OCI-M2 (cell line): ENCODE results near the gene YOD1.

Source experiments
- DNase-seq: peaks from one replicate; lab custom pipeline; 2025; ENCODE audit not compliant: unreplicated experiment; lab: John Stamatoyannopoulos, UW

YOD1 gene

DNA sequence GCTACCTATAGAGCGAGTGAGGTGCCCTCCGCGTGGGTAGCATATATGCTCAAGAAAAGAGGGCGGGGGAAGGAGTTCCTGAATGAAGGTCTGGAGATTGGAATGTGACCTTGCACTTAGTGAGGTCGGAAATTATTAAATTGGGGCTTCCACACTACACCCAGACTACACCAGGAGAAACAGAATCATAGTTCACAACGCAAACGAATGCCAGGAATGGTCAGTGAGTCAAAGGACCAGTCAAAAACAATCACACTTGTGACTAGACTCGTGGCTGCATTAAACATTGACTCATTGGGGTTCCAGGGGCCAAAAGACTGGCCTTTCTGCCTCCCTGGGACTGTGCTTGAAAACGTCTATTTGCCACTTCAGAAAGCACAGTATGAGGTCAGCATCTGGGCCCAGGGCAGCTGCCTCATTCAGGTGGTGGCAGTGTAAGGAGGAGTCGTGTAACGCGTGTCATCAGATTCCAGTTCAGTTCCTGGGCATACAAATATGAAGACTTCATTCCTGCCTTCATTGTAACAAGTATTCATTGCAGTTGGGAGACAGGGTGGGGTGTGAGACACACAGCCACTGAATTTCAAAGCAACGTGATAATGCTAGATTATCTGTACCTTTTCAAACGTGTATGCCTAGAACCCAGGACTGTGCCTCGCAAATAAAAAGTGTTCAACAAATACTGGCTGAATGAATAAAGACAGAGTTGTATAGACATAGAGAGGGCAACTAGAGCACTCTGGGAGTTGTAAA lies at the start of gene YOD1:
TSS of gene YOD1 (minus strand) at position 18 of the 753 bp plus-strand sequence. CDS start 178 bp downstream, outside the sequence.
- no peak for DNase-seq

DNA sequence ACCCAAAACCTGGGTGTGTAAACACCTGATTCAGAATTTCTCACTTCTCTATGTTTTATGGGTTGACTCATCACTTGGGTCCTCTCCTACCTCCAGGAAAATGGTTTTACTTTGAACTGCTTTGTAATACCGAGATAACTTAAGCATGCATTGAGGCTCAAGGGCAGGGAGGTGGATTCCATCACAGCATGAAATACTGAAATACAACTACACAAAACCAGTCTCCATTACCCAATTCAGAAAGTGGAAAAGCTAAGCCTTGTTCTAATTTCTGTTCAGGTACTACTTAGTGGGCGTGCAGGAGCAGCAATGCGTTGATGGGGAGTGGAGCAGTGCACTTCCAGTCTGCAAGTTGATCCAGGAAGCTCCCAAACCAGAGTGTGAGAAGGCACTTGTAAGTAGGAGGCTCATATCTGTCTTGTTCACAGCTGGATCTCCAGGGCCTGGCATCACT lies 46.9 kb upstream of the YOD1 start:
- DNase-seq, result no peak

DNA sequence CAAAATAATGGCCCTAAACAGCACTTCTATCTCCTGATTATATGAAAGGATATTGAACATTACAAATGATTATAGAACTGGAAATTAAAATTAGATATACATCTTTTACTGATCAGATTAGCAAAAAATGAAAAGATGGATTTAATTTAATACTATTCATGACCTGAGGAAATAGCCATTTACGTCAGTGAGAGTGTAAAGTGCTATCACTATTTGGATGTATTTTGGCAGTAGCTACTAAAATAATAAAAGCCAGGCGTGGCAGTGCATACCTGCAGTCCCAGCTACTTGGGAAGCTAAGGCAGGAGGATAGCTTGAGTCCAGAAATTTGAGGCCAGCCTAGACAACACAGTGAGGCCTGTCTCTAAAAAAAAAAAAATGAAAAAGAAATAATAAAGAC lies 42.9 kb upstream of the YOD1 start:
- DNase-seq, result no peak

DNA sequence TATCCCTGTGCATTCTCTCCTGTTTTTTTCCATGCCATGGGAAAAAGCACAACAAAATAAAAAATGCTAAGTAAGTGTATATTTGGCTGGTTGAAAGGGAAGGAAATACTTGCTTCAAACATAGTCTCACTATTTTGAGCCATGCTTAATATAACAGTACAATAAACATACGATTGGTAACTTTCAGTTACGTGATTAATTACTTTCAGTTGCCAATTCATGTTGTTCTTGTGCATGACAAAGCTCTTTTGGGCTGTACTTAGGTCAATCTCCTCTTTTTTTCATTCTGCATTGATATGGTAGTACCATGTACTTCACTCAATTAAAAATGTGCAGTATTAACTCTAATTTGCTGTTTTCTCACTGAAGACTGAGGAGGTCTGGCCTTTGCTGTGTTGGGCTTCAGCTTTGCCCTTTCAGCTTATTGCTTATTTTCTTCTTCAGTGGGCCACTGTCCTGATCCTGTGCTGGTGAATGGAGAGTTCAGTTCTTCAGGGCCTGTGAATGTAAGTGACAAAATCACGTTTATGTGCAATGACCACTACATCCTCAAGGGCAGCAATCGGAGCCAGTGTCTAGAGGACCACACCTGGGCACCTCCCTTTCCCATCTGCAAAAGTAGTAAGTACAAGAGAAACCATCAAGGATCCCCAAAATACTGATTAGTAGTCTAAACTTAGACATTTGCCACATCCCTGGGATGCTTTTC lies 40.3 kb upstream of the YOD1 start:
- DNase-seq, result no peak

DNA sequence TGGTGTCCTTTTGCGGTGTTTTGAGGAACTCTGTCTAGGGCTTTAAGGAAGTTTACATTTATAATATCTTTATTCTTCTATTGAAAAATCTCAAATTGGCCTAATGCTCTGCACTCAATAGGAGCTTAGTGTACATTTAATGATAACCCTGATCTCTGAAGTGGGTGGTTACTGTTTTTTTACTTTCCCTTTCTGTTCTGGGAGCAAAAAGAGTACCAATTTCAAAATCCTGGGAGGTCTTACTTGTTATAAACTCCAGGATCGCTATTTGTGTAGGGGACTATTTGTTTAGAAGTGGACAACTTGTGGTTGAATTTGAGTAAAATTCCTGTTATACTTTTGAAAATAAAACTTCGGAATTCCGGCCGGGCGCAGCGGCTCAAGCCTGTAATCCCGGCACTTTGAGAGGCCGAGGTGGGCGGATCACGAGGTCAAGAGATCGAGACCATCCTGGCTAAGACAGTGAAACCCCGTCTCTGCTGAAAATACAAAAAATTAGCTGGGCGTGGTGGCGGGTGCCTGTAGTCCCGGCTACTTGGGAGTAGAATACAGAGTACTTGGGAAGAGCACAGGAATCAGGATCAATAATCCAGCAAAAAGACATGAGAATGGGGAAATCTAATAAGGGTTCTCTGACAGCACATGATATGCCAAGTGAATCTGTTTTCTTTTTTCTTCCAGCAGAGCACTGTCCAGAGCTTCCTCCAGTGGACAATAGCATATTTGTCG lies 38.8 kb upstream of the YOD1 start:
- no peak for DNase-seq

DNA sequence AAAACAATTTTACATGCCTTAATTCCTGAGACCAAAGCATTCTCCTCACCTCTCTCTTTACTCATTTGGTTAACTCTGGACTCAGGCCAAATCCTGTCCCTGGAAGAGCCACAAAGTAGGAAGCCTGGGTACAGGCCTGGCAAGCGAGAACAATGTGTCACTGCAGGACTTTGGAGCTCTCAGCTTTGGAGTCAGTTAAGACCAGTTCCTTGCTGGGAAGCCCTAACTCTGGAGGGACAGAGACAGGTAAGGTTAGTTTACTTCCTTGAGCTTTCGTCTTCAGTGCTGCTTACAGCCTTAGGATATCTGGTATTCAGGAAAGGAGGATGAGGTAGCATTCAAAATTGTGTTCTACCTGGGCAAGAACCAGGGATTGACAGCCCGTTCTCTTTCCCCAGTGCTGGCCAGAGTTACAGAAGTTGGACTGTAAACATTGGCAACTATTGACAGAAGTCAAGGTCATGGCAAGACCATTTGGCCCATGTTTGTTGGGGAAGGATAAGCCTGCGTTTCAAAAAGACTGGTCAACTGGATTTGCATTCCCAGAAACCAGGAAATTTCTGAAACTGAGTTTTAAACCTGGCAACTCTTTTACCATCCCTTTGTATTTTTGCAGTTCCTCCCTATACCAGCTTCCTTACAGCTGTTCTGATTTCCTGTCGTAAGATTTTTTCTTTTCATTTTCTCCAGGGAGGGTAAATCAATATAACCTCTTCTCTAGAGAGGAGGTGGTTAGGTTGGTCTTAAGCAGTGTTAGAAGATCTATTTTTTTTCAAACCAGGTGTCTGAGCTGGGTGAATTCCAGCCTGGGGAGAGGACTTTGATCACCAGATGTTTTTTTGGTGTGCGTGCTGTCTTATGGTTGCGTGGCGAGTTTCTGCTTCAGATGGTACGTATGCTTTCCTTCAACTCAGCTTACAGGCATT lies 38.0 kb upstream of the YOD1 start, which contains the start of gene C4BPB:
TSS of gene C4BPB (plus strand) at position 160 of the 926 bp plus-strand sequence. CDS start at position 832, 672 bp downstream.
- no peak for DNase-seq

DNA sequence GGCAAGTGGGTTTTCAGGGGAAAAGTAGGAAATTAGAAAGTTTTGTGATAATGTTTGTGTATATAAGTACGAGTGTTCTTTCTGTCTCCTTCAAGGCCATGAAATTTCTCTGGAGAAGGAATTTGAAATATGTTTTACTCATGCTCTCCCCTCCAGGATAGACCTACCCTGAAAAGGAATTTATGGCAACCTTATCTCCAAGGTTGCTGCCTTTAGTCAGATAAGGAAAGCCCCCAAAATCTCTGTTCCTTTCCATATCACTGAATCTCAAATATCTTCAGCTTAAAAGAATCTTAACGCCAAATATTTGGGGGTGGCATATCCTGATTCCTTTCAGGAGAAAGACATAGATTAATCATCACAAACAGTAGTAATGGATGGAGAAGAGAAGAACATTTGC lies 37.2 kb upstream of the YOD1 start:
- DNase-seq, result no peak

DNA sequence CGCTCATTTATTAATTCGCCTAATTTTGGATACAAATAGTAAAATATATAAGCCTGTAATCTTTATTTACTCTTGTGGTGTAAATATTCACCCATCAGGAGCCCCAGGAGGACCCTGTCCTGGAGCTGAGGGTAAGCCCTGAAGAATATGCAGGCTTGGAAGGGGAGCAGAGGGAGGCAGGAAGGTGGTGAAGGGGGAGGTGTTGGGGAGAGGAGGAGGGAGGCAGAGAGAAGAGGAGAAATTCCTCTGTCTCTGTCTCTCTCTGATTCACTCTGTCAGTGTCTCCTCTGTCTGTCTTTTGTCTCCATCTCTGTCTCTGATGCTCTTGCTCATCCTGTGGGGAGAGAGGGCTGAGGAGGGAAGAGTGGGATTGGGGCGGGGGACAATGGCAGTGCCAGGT lies 34.9 kb upstream of the YOD1 start:
- no peak for DNase-seq

DNA sequence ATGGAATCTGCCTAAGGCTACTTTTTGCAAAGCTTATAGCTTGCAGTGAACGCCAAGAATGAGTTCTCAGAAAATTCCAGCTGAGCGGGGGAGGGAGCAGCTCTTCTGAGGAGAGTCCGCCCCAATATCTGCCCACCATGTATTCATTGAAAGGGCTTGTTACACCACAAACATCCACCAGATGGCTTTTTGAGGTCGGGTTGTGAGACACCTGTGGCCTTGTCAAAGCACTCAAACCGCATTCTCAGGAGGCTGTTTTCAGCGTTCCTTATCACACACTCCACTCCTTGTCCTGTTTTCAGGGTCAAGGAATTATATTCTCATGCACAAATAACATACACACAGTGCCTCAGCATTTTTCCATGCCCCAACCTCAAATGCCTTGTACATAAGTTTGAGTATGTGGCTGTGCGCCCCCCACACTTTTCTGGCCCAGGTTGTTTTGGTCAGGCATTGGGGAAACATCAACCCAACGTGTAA lies 33.7 kb upstream of the YOD1 start:
- no peak for DNase-seq

DNA sequence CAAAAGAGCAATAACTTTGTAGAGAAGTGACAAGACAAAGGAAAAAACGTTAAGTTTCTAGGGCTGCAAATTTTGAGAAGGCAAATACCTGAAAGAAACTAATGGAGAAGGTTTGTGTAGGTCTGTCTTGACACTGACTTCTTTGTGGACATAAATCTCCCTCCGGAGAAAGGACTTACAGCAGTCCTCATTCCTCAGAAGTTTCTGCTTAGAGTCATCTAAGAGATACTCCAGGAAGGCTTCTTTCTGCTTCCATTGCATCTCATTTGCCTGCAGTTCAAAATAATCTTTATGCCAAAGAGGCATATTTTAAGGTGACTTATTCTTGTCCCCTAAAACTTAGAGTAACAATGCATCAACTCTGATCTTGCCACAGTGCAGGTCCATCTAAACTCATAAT lies 33.2 kb upstream of the YOD1 start:
- no peak for DNase-seq

DNA sequence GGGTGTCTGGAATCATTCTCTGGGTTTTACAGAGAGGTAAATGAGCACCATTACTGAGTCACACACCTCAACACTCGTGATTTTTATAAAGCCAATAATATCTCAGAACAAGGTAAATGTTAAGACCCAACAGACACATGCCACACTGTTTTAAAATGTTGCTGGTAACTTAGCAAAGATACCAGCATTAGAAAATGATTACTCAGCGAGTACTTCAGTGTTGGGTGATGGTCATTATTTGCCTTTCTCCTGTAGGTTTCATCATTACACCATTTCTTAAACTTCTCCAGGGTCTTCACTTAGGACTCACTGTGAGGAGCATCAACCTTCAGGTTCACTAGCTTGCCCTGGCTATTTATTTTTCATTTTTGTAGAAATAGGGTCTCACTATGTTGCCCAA lies 30.8 kb upstream of the YOD1 start:
- no peak for DNase-seq

DNA sequence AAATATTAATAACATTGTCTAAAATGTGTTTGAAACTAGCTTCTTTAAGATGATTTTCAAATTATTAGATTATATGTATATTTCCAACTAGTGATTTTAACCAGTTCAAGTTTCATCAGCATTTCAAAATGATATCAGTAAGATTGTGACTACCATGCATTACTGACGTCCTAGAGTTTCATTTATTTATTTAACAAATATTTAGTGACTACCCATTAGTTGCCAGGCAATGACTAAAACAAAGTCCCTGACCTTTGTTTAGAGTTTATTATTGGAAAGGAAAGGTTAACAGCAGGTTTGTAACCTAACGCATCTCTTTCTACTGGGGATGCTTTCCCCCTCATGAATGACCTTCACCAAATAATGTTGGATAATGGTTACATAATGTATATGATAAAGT lies 30.1 kb upstream of the YOD1 start:
- DNase-seq, result no peak

DNA sequence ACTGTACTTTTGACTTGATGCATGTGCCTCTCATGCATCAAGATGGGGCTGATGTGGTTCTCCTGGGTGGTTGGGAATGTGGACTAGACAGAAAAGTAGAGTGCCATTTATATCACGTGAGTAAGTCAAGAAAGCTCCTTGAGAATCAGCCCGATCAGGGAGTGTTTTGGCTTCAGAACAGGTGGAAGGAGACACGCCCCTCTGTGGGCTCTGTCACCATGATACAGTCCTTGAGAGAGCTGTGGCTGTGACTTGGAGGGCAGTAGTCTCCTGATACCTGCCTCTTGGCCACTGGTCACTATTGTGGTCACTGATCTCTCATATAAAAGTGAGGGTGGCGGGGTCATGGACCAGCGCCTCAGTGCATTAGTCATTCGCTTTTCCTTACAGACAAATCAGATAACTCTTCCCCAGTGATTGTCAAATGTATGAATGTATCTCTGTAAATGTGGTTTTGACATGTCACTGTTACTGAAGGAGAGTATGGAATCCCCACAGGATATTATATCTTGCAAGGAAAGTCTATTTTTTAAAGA lies 28.8 kb upstream of the YOD1 start:
- no peak for DNase-seq

DNA sequence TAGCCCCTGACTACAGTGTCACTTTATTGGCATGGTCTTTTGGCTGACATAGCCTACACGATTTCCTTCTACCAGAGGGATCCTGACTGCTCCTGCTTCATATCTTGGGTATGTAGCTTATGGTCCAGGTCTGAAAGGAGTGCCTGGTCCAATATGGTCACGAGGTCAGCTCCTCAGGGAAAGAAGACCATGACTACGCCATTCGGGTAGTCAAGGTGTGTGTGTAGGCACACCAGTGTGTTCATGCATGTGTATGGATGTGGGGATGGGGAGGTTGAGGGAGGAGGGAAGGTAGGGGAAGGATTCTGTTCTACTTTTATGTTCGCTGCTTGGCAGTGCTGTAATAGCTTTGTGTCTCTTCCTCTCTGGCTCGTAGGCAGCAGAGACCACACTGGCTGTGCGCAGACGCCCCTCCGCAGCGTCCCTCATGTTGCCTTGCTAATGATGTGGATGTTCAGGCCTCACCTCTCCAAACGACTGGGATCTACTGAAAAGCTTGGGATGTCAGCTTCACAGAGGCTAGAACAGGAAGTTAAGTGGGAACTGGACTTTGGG lies 27.6 kb upstream of the YOD1 start:
- no peak for DNase-seq

DNA sequence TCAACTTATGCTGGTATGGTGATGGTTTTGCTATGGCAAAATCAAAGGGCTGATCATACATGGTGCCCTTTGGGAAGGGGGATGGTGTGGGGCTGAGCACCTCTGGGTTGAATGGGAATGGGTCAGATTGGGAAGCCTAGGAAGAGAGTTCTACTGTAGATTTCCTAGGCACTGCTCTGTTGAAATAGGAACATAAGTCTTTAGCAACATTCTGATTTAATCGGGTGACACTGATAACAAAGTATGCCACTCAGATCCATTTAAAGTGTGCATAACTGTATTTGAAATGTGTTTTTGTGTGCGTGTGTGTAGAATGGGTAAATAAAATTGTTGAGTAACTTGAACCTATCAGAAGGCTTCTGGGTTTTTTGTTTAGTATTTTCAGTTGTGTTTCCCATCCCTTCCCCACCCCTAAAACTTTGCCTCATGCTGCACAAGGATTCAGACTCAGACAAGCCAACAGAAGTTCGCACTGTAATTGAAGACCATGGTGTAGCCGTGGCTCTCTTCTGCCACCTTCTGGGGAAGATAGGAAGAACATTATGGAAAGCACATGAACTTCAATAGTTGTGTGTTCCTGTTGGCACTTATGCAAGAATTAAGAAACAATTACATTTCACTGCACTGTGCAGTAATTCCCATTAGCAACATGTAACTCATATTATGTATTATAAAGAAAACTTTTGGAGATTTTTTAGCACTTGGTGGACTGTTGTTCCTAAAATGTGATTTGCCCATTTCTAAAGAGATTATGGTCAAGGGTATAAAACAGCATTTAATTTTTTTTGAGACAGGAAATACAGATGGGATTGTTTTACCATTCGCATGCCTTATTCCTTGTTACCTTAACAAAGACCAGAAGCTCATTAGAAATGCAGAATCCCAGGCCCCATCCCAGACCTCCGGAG lies 26.7 kb upstream of the YOD1 start:
- no peak for DNase-seq

DNA sequence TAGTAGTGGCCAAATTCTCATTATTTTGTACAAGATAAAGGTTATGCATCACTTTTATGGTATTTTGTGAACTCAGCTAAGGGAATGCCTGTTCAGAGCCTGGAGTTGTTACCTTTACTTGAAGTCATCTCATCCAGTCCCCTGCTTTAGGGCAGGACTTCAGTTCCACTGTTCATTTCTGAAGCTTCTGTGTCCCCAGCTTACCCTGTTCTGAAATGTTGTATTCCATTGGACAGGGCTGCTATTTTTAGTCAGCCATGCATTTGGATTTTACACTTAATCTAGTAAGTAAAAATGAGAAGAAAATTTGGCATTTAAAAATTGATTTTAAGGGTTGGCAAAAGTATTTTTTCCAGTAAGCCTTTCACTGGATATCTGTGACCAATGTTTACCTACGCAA lies 26.0 kb upstream of the YOD1 start:
- no peak for DNase-seq

DNA sequence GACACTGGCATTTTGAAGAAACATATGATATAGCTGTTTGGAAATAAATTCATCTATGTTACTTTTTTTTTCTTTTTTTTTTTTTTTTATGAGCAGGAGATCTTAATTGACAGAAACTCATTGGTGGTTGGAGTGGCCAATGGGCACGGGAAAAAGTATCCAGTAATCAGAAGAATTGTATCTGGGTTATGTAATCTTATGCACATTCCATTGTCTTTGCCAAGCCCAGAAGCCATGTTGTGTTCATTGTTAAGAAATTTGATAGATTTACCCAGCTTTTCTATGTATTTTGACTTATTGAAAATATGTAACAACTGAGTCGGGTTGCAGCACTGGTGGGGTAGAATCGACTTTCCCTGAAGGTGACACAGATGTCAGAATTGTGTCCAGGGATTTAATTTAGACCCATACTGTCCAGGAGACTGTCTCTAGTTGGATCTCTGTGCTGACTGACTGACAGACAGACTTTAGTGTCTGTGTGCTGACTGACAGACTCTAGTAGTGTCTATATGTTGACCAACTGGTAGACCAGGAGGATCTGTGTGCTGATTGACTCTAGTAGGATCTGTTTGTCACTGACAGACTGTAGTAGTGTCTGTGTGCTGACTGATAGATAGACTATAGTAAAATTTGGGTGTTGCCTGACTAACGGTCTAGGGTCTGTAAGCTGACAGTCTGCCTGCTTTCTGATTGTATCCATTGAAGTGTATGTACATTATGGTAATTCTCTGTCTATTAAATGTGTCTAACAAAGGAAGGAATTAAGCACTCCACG lies 25.4 kb upstream of the YOD1 start:
- no peak for DNase-seq
